Left kidney (tissue), 2 donors: Measurements from ENCODE around the gene EEF2. TPM values are rescaled to one million over a fixed set of nuclear protein-coding genes. Genes with fewer than 3 reads are reported as not detected.
"Not testable (repeated sequence)": the region's sequence is repeated elsewhere in the genome, so short reads cannot be mapped to it uniquely, and the experiment has no call there.

ENCODE experiments used
- DNase-seq: peaks from one replicate; pipeline ENCODE4 v3.0.0-alpha.2; 2013
- polyA plus RNA-seq: library from polyadenylated mRNA; unstranded; fragments of 120-200 nt; gene quantifications from one replicate; pipeline ENCODE4 v1.2.1, GENCODE V29; 2013; ENCODE audit not compliant: insufficient read length

EEF2 gene
- polyA plus RNA-seq, 1 donor = 1,435 TPM

- DNase-seq = peak; percentile 95
Observed at GRCh38 chr19:3970808-3971598, 14.3 kb downstream of the EEF2 start, which contains the start of gene DAPK3. Gene DAPK3, minus strand, starts transcription at chr19:3971099. Its CDS starts 1,364 bp downstream, at chr19:3969735.

GRCh38 chr19:3970313-3970807, 14.9 kb downstream of the EEF2 start:
- DNase-seq = no peak

- DNase-seq = peak; percentile 13
Observed at GRCh38 chr19:3969435-3970312, 15.6 kb downstream of the EEF2 start.

GRCh38 chr19:3968556-3969434, 16.5 kb downstream of the EEF2 start:
- DNase-seq = peak; percentile 90

- not testable (repeated sequence) for DNase-seq
Observed at GRCh38 chr19:3967983-3968382, 17.3 kb downstream of the EEF2 start.

GRCh38 chr19:3966051-3967017, 18.9 kb downstream of the EEF2 start:
- DNase-seq = no peak

- DNase-seq = no peak
Observed at GRCh38 chr19:3964256-3965194, 20.7 kb downstream of the EEF2 start.

GRCh38 chr19:3963458-3964255, 21.6 kb downstream of the EEF2 start:
- no peak for DNase-seq

- DNase-seq = no peak
Observed at GRCh38 chr19:3961007-3961406, 24.3 kb downstream of the EEF2 start.

GRCh38 chr19:3959766-3960131, 25.5 kb downstream of the EEF2 start:
- no peak for DNase-seq

GRCh38 chr19:3958836-3959765, 26.2 kb downstream of the EEF2 start:
- DNase-seq = no peak

GRCh38 chr19:3955688-3956087, 29.6 kb downstream of the EEF2 start:
- no peak for DNase-seq

- DNase-seq = not testable (repeated sequence)
Observed at GRCh38 chr19:3955276-3955675, 30.0 kb downstream of the EEF2 start.

GRCh38 chr19:3954107-3954506, 31.2 kb downstream of the EEF2 start:
- DNase-seq = no peak

- DNase-seq = not testable (repeated sequence)
Observed at GRCh38 chr19:3952755-3953276, 32.4 kb downstream of the EEF2 start.

GRCh38 chr19:3950871-3951861, 34.1 kb downstream of the EEF2 start:
- peak; percentile 33 for DNase-seq
